GM21367 (cell line): ENCODE measurements around the gene OR4K13.

Experiments
- ATAC-seq: cut with Tn5 transposase; IDR thresholded peaks from one replicate; pipeline ENCODE4 v1.9.1; 2021; ENCODE audit not compliant: unreplicated experiment

OR4K13 gene

GRCh38 chr14:20035938-20036337 is at the start of gene OR4K13:
Gene OR4K13, minus strand, starts transcription at chr14:20036038. Its CDS starts 1,280 bp downstream, at chr14:20034758.
- no peak for ATAC-seq

- no peak for ATAC-seq
Measured at GRCh38 chr14:20059745-20060144, 23.9 kb upstream of the OR4K13 start, which contains the start of gene OR4L1. Gene OR4L1, plus strand, starts transcription at chr14:20060045. Its CDS starts 0 bp downstream, at chr14:20060045.

GRCh38 chr14:20048202-20048601 is 12.4 kb upstream of the OR4K13 start:
- no peak for ATAC-seq

DNA sequence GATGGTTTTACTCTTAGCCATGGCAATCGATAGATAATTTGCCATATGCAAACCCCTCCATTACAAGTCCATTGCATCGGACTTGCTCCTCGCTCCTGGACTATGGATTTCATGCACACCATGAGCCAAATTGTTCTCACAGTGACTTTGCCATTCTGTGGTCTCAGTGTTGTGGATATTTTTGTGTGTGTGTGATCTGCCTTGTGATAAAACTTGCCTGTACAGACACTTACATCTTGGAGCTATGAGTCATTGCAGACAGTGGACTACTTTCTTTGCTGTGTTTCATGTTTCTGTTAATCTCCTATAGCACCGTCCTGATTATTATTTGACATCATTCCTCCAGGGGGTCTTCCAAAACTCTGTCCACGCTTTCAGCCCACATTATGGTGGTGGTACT is 8.4 kb upstream of the OR4K13 start:
- ATAC-seq, result no peak

- ATAC-seq, result no peak
Measured at GRCh38 chr14:20035449-20035848, 389 bp downstream of the OR4K13 start.

- no peak for ATAC-seq
Measured at GRCh38 chr14:20031058-20031457, 4.8 kb downstream of the OR4K13 start.

- ATAC-seq, result no peak
Measured at GRCh38 chr14:20019257-20019865, 16.5 kb downstream of the OR4K13 start, which contains the start of gene OR4K14. Gene OR4K14, minus strand, starts transcription at chr14:20019307. Its CDS starts 4,114 bp downstream, at chr14:20015193.

DNA sequence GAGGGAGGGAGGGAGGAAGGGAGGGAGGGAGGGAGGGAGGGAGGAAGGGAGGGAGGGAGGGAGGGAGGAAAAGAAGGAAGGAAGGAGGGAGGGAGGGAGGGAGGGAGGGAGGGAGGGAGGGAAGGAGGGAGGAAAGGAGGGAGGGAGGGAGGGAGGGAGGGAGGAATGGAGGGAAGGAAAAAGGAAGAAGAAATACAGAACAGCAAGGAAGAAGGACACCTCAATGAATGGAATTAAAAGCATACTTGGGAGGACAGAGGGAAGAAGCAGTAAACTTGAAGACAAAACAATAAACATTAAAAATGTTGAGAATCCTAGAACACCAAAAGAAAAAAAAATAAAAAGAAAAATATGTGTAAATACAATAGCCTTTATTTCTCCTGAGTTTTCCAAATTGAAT is 27.7 kb downstream of the OR4K13 start:
- ATAC-seq, result no peak

DNA sequence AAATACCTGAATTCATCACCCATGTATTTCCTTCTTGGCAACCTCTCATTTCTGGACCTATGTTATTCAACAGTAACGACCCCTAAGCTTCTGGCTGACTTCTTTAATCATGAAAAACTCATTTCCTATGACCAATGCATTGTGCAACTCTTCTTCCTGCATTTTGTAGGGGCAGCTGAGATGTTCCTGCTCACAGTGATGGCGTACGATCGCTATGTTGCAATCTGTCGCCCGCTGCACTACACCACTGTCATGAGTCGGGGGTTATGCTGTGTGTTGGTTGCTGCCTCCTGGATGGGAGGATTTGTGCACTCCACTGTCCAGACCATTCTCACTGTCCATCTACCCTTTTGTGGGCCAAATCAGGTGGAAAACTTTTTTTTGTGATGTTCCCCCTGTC is 33.5 kb downstream of the OR4K13 start:
- no peak for ATAC-seq

DNA sequence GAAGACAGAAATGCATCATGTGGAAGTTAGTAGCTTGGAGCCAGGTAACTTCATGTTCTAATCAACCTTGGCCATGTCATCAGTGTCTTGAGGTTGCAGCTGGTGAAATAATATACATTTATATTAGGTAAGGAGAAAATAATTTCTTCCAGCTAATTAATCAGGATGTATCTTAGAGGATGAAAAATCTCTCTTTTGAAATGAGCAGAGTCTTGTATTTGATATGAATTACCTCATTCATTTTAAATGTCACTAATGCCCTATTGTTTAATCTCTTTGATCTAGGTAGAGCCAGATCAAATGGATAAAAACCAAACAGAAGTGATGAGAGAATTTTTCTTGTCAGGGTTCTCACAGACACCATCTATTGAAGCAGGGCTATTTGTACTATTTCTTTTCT is 34.0 kb downstream of the OR4K13 start, which contains the start of gene OR4Q2:
OR4Q2 (plus strand) TSS at position 301 of the 400 bp plus-strand sequence.
- no peak for ATAC-seq

DNA sequence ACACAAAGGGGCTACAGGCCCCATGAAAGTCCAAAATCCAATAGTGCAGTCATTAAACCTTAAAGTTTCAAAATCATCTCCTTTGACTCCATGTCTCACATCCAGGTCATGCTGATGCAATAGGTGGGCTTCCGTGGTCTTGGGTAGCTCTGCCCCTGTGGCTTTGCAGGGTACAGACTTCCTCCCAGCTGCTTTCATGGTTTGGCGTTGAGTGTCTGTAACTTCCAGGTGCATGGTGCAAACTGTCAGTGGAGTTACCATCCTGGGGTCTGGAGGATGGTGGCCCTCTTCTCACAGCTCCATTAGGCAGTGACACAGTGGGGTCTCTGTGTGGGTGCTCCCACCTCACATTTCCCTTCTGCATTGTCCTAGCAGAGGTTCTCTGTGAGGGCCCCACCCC is 42.4 kb downstream of the OR4K13 start:
- ATAC-seq, result no peak
